Caco-2 (cell line): ENCODE data around the gene AIF1L. TPM values are rescaled to one million over a fixed set of nuclear protein-coding genes. Genes with fewer than 3 reads are reported as not detected.

Experiments
- BruUV-seq: library from RNA; stranded (reverse); fragments of 400-500 nt; replicated peaks from 2 replicates; lab custom pipeline; 2021; lab: Mats Ljungman, UMichigan
- CTCF ChIA-PET: fragments of 300-600 bp; sonication (Branson Sonifier 250); formaldehyde crosslinking; loops from one replicate; lab custom pipeline; 2022; ENCODE audit warnings: antibody characterized with exemption; lab: Charles Lee
- POLR2A ChIA-PET: fragments of 300-600 bp; sonication (Branson Sonifier 250); formaldehyde crosslinking; loops from one replicate; lab custom pipeline; 2022; ENCODE audit warnings: antibody characterized with exemption; lab: Charles Lee
- DNase-seq, 2 experiments: peaks; one replicate each; pipeline versions ENCODE4 v3.0.0 to v3.0.0-alpha.2; 2020 to 2022
- H3K27me3 ChIP-seq: replicated peaks from 2 replicates; pipeline ENCODE4 v1.6.0; 2011; ENCODE audit warnings: low read length; ENCODE audit not compliant: control insufficient read depth, insufficient read depth
- H3K36me3 ChIP-seq: 2 replicates; pipeline ENCODE4 v1.5.1; 2011; ENCODE audit warnings: low read length; ENCODE audit not compliant: control insufficient read depth, insufficient read depth
- H3K4me1 ChIP-seq: fragments of 250-450 bp; sonication (Bioruptor Pico); 2 replicates; pipeline ENCODE4 v1.5.1; 2020; ENCODE audit warnings: mild to moderate bottlenecking
- H3K4me3 ChIP-seq: 2 replicates; pipeline ENCODE4 v1.5.1; 2011; ENCODE audit warnings: low read depth, mild to moderate bottlenecking, control low read depth, low read length
- H3K9me3 ChIP-seq: fragments of 250-450 bp; sonication (Bioruptor Pico); 2 replicates; pipeline ENCODE4 v1.5.1; 2020; ENCODE audit warnings: mild to moderate bottlenecking, moderate library complexity
- H3K27ac Mint-ChIP-seq: one replicate; pipeline ENCODE4 v1.8.0; 2022; ENCODE audit warnings: mixed read lengths; ENCODE audit not compliant: unreplicated experiment
- H3K27me3 Mint-ChIP-seq: one replicate; pipeline ENCODE4 v1.8.0; 2022; ENCODE audit warnings: mixed read lengths; ENCODE audit not compliant: insufficient read depth, unreplicated experiment
- H3K36me3 Mint-ChIP-seq: one replicate; pipeline ENCODE4 v1.8.0; 2022; ENCODE audit warnings: mild to moderate bottlenecking, mixed read lengths; ENCODE audit not compliant: insufficient read depth, unreplicated experiment
- H3K4me1 Mint-ChIP-seq: one replicate; pipeline ENCODE4 v1.8.0; 2022; ENCODE audit warnings: low read depth, mixed read lengths; ENCODE audit not compliant: unreplicated experiment
- H3K4me3 Mint-ChIP-seq: one replicate; pipeline ENCODE4 v1.8.0; 2022; ENCODE audit warnings: mild to moderate bottlenecking, moderate library complexity, mixed read lengths; ENCODE audit not compliant: unreplicated experiment
- H3K9me3 Mint-ChIP-seq: one replicate; pipeline ENCODE4 v1.8.0; 2022; ENCODE audit warnings: mixed read lengths; ENCODE audit not compliant: unreplicated experiment
- intact Hi-C: fragments of 100-400 bp; cut with micrococcal nuclease; formaldehyde crosslinking; loops from one replicate; pipeline ENCODE4 v1.10.0; 2022; ENCODE audit not compliant: unreplicated experiment
- total RNA-seq: library from RNA; stranded (reverse); gene quantifications from 2 replicates; pipeline ENCODE4 v1.2.3, GENCODE V29; 2022
- TF ChIP-seq, protein P1 (sequence below), 2 experiments: fragments of 200-600 bp in 1 of 2; IDR thresholded peaks; 1 replicate in 1 of 2; 2 replicates in 1 of 2; pipeline versions ENCODE4 v1.5.1 to v1.8.0; 2011 to 2022; ENCODE audit warnings: antibody characterized with exemption in 1 of 2, control low read depth in 1 of 2, inconsistent platforms in 1 of 2, low read depth in 1 of 2, low read length in 1 of 2, mild to moderate bottlenecking in 1 of 2, moderate library complexity in 1 of 2; ENCODE audit not compliant: insufficient read depth in 1 of 2, severe bottlenecking in 1 of 2, unreplicated experiment in 1 of 2

AIF1L gene
- total RNA-seq, 1 experiment from 2014 or later, result 20.8 TPM

DNA sequence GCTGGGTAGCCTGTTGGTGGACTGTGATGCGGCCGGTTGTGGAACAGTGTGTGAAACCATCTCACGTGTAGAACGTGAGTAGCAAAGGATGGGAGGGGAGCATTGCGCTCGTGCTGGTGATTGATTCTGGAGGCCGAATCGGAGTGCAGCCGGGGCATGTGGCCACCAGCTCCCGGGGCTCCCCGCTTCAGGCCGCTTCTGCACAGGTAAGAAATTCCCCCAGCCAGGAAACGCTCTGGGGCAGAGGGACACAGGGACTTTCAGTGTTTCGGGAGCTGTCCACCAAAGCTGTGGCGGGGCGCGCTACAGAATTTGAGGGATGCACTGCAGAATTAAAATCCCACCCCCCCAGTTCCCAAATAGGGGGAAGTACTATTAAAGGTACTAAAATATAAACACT, 45.5 kb upstream of the AIF1L start:
- H3K9me3 Mint-ChIP-seq, result no peaks in the 10 kb centered on the region
- no peak overlapping the region for H3K4me3 Mint-ChIP-seq
- H3K27ac Mint-ChIP-seq, result no peak overlapping the region
- Histone ChIP-seq H3K36me3 (no peaks in the 10 kb centered on the region), H3K4me1 (no peaks in the 10 kb centered on the region), H3K9me3 (no peaks in the 10 kb centered on the region), H3K27me3 (no peaks in the 10 kb centered on the region), H3K4me3 (no peak overlapping the region)
- intact Hi-C loops, result no loop called here
- H3K36me3 Mint-ChIP-seq, result no peaks in the 10 kb centered on the region
- BruUV-seq, result no TSS peak
- TF ChIP-seq, protein P1, sequence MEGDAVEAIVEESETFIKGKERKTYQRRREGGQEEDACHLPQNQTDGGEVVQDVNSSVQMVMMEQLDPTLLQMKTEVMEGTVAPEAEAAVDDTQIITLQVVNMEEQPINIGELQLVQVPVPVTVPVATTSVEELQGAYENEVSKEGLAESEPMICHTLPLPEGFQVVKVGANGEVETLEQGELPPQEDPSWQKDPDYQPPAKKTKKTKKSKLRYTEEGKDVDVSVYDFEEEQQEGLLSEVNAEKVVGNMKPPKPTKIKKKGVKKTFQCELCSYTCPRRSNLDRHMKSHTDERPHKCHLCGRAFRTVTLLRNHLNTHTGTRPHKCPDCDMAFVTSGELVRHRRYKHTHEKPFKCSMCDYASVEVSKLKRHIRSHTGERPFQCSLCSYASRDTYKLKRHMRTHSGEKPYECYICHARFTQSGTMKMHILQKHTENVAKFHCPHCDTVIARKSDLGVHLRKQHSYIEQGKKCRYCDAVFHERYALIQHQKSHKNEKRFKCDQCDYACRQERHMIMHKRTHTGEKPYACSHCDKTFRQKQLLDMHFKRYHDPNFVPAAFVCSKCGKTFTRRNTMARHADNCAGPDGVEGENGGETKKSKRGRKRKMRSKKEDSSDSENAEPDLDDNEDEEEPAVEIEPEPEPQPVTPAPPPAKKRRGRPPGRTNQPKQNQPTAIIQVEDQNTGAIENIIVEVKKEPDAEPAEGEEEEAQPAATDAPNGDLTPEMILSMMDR (IDR thresholded peaks at IDR 0.05; ENCODE audit: insufficient read depth in 1 of 2, low read depth in 1 of 2, low read length in 1 of 2, severe bottlenecking in 1 of 2, unreplicated experiment in 1 of 2), result no peak
- no peaks in the 10 kb centered on the region for H3K4me1 Mint-ChIP-seq
- POLR2A ChIA-PET, result no interaction called here
- H3K27me3 Mint-ChIP-seq, result no peaks in the 10 kb centered on the region
- no peak for DNase-seq
- CTCF ChIA-PET, result no interaction called here

DNA sequence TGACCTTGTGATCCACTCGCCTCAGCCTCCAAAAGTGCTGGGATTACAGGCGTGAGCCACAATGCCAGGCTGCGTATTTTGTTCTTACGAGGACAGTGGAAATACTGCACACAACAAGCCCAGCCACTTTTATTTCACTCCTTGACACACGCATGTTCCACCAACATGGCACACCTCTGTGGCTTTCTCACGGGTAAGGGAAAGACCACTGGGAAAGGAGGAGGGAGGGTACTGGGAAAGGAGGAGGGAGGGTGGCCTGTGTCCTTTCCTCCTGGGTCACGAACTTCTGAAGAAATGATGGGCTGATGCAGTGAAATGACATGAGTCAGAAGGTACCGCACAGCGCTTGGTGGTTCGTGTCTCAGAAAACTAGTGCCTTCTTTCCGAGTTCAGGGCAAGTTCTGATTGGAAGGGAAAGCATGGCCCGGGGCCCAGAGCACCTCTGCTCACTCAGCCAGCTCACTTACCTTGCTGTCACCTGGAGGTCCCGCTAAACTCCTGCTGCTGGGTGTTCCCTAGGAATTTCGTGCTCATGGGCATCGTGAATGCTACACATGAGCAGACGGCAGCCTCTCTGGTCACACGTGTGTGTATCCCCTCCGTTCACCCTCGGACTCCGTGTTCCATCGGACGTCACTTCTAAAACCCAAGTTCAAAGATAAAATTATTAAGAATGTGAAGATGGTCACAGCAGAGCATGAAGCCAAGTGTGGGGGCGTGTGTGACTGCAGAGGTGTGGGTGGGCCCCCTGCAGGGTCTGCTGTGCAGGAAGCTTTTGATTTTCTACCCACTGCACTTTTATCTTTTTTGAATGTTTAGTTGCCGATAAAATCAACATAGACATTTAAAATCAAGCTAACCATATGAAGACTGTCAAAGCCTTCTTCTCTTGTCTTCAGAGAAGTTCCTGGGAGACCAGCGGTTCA, 44.5 kb upstream of the AIF1L start:
- Mint-ChIP-seq H3K9me3 (no peaks in the 10 kb centered on the region), H3K36me3 (no peaks in the 10 kb centered on the region), H3K4me3 (no peak overlapping the region), H3K27ac (no peak overlapping the region), H3K27me3 (no peaks in the 10 kb centered on the region), H3K4me1 (no peaks in the 10 kb centered on the region)
- Histone ChIP-seq H3K27me3 (no peaks in the 10 kb centered on the region), H3K4me3 (no peak overlapping the region), H3K9me3 (no peaks in the 10 kb centered on the region), H3K36me3 (no peaks in the 10 kb centered on the region), H3K4me1 (no peaks in the 10 kb centered on the region)
- intact Hi-C loops, result no loop called here
- no TSS peak for BruUV-seq
- ChIA-PET POLR2A (no interaction called here), CTCF (no interaction called here)
- DNase-seq, result no peak
- TF ChIP-seq, protein P1 (IDR thresholded peaks at IDR 0.05; ENCODE audit: insufficient read depth in 1 of 2, low read depth in 1 of 2, low read length in 1 of 2, severe bottlenecking in 1 of 2, unreplicated experiment in 1 of 2), result no peak

DNA sequence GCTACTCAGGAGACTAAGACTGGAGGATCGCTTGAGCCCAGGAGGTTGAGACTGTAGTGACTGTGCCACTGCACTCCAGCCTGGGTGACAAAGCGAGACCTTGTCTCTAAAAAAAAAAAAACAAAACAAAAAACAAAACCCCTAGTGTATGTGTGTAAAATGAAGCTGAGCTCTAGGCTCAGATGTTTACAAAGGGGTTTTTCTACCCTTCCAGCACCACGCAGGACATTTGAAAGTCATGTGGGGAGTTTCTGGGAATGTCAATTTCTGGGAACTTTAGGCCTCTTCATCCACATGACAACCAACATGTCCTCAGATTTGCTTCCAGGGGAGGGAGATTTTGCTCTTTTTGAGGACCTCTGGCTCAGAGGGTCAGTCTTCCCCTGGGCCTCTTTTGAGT, 42.4 kb upstream of the AIF1L start:
- no peak overlapping the region for H3K27ac Mint-ChIP-seq
- H3K9me3 ChIP-seq, result no peaks in the 10 kb centered on the region
- no peaks in the 10 kb centered on the region for H3K36me3 ChIP-seq
- no peaks in the 10 kb centered on the region for H3K4me1 Mint-ChIP-seq
- no peaks in the 10 kb centered on the region for H3K27me3 ChIP-seq
- H3K27me3 Mint-ChIP-seq, result no peaks in the 10 kb centered on the region
- no peaks in the 10 kb centered on the region for H3K9me3 Mint-ChIP-seq
- H3K4me3 ChIP-seq, result no peak overlapping the region
- no peak for DNase-seq
- no peak overlapping the region for H3K4me3 Mint-ChIP-seq
- H3K36me3 Mint-ChIP-seq, result no peaks in the 10 kb centered on the region
- ChIA-PET POLR2A (no interaction called here), CTCF (interaction anchor here (0.6 kb wide), 1 partner anchor 128 kb away, joined by 4 read pairs; no protein-coding TSS in a partner anchor)
- intact Hi-C loops, result no loop called here
- H3K4me1 ChIP-seq, result no peaks in the 10 kb centered on the region
- TF ChIP-seq, protein P1 (IDR thresholded peaks at IDR 0.05; ENCODE audit: insufficient read depth in 1 of 2, low read depth in 1 of 2, low read length in 1 of 2, severe bottlenecking in 1 of 2, unreplicated experiment in 1 of 2), result no peak
- no TSS peak for BruUV-seq
